HG03175 (cell line): ENCODE results near the gene HES7.
"Not testable (repeated sequence)": the region's sequence is repeated elsewhere in the genome, so short reads cannot be mapped to it uniquely, and the experiment has no call there.

Experiments used
- ATAC-seq: cut with Tn5 transposase; IDR thresholded peaks from one replicate; pipeline ENCODE4 v1.9.1; 2021; ENCODE audit warnings: mild to moderate bottlenecking, moderate library complexity; ENCODE audit not compliant: unreplicated experiment

HES7 gene

GRCh38 chr17:8123695-8124349 is at the start of gene HES7:
Gene HES7 (minus strand): TSS chr17:8124106. CDS start chr17:8124084, 22 bp downstream.
- no peak for ATAC-seq

GRCh38 chr17:8173056-8173870 is 49.4 kb upstream of the HES7 start:
- peak; percentile 68 for ATAC-seq

- ATAC-seq: not testable (repeated sequence)
Observed at GRCh38 chr17:8170186-8170585, 46.3 kb upstream of the HES7 start.

- no peak for ATAC-seq
Observed at GRCh38 chr17:8167526-8167925, 43.6 kb upstream of the HES7 start.

GRCh38 chr17:8166731-8167130 is 42.8 kb upstream of the HES7 start:
- ATAC-seq: no peak

- no peak for ATAC-seq
Observed at GRCh38 chr17:8164815-8165131, 40.9 kb upstream of the HES7 start.

- ATAC-seq: no peak
Observed at GRCh38 chr17:8163978-8164814, 40.3 kb upstream of the HES7 start.

GRCh38 chr17:8162997-8163977 is 39.4 kb upstream of the HES7 start:
- peak; percentile 13 for ATAC-seq

- peak; percentile 62 for ATAC-seq
Observed at GRCh38 chr17:8162233-8162996, 38.5 kb upstream of the HES7 start, which contains the start of gene VAMP2. Gene VAMP2 (minus strand): TSS chr17:8162948. CDS start chr17:8162879, 69 bp downstream.

- no peak for ATAC-seq
Observed at GRCh38 chr17:8161289-8162232, 37.7 kb upstream of the HES7 start.

- no peak for ATAC-seq
Observed at GRCh38 chr17:8160741-8161221, 36.9 kb upstream of the HES7 start.

GRCh38 chr17:8160224-8160577 is 36.3 kb upstream of the HES7 start:
- ATAC-seq: no peak

- ATAC-seq: no peak
Observed at GRCh38 chr17:8159459-8160223, 35.7 kb upstream of the HES7 start.

GRCh38 chr17:8159032-8159400 is 35.1 kb upstream of the HES7 start:
- no peak for ATAC-seq

- no peak for ATAC-seq
Observed at GRCh38 chr17:8158267-8159031, 34.5 kb upstream of the HES7 start.

GRCh38 chr17:8156246-8156992 is 32.5 kb upstream of the HES7 start:
- peak; percentile 78 for ATAC-seq

- no peak for ATAC-seq
Observed at GRCh38 chr17:8155996-8156245, 32.0 kb upstream of the HES7 start.
